HepG2 (cell line): Measurements from ENCODE around the gene FNDC3B. TPM values are rescaled to one million over a fixed set of nuclear protein-coding genes. Genes with fewer than 3 reads are reported as not detected.

ENCODE experiments used
- ATF5 ChIP-seq: sonication (generic); formaldehyde crosslinking; IDR thresholded peaks from 2 replicates; pipeline ENCODE4 v1.4.0; 2020; ENCODE audit warnings: mild to moderate bottlenecking, low read depth, missing genetic modification reagents
- ATM ChIP-seq: fragments of 450-650 bp; IDR thresholded peaks from 2 replicates; pipeline ENCODE4 v1.7.1; 2017; ENCODE audit warnings: mild to moderate bottlenecking, borderline replicate concordance
- BORCS8-MEF2B ChIP-seq: sonication (generic); formaldehyde crosslinking; IDR thresholded peaks from 2 replicates; pipeline ENCODE4 v1.8.0; 2022; ENCODE audit warnings: mild to moderate bottlenecking, missing genetic modification reagents
- ELF4 ChIP-seq: sonication (generic); formaldehyde crosslinking; IDR thresholded peaks from 2 replicates; pipeline ENCODE4 v1.5.0; 2020; ENCODE audit warnings: missing genetic modification reagents, mild to moderate bottlenecking, moderate library complexity, borderline replicate concordance
- ETV6 ChIP-seq: sonication (generic); formaldehyde crosslinking; conservative IDR thresholded peaks from 2 replicates; pipeline ENCODE4 v1.4.0; 2020; ENCODE audit warnings: missing genetic modification reagents
- FOXO1 ChIP-seq: sonication (generic); formaldehyde crosslinking; IDR thresholded peaks from 2 replicates; pipeline ENCODE4 v1.4.0; 2020; ENCODE audit warnings: missing genetic modification reagents
- GTF3A ChIP-seq: sonication (generic); formaldehyde crosslinking; conservative IDR thresholded peaks from 2 replicates; pipeline ENCODE4 v1.4.0; 2020; ENCODE audit warnings: mild to moderate bottlenecking, missing genetic modification reagents
- HDAC6 ChIP-seq: fragments of 200-600 bp; sonication (generic); IDR thresholded peaks from 2 replicates; pipeline ENCODE4 v1.7.0; 2017; ENCODE audit warnings: mild to moderate bottlenecking, antibody characterized with exemption, low read length, low read depth
- HHEX ChIP-seq: IDR thresholded peaks from 2 replicates; pipeline ENCODE4 v1.6.1; 2016; ENCODE audit warnings: control low read depth
- HNRNPK ChIP-seq: fragments of 200-400 bp; formaldehyde crosslinking; IDR thresholded peaks from 2 replicates; pipeline ENCODE4 v1.6.1; 2018; ENCODE audit warnings: low read length, low read depth, moderate library complexity, mild to moderate bottlenecking; ENCODE audit not compliant: poor library complexity, severe bottlenecking
- HOXA5 ChIP-seq: sonication (generic); formaldehyde crosslinking; IDR thresholded peaks from 2 replicates; pipeline ENCODE4 v1.4.0; 2020; ENCODE audit warnings: missing genetic modification reagents
- KDM4B ChIP-seq: sonication (generic); formaldehyde crosslinking; IDR thresholded peaks from 2 replicates; pipeline ENCODE4 v1.4.0; 2020; ENCODE audit warnings: missing genetic modification reagents
- MIXL1 ChIP-seq: IDR thresholded peaks from 2 replicates; pipeline ENCODE4 v1.6.1; 2016
- NFYB ChIP-seq: sonication (generic); formaldehyde crosslinking; IDR thresholded peaks from 2 replicates; pipeline ENCODE4 v1.4.0; 2020; ENCODE audit warnings: missing genetic modification reagents
- RFX5 ChIP-seq: IDR thresholded peaks from 2 replicates; pipeline ENCODE4 v1.6.1; 2011; ENCODE audit warnings: low read depth, low read length, improper control_type of control experiment
- STAT6 ChIP-seq: sonication (generic); formaldehyde crosslinking; IDR thresholded peaks from 2 replicates; pipeline ENCODE4 v1.4.0; 2020; ENCODE audit warnings: missing genetic modification reagents, mild to moderate bottlenecking, borderline replicate concordance
- ZFP36L1 ChIP-seq: sonication (generic); formaldehyde crosslinking; IDR thresholded peaks from 2 replicates; pipeline ENCODE4 v1.8.0; 2022; ENCODE audit warnings: mild to moderate bottlenecking, missing genetic modification reagents, moderate library complexity
- ZNF331 ChIP-seq: sonication (generic); formaldehyde crosslinking; IDR thresholded peaks from 2 replicates; pipeline ENCODE4 v1.4.0; 2020; ENCODE audit warnings: missing genetic modification reagents
- ZNF382 ChIP-seq: sonication (generic); formaldehyde crosslinking; IDR thresholded peaks from 2 replicates; pipeline ENCODE4 v1.5.0; 2020; ENCODE audit warnings: missing genetic modification reagents, mild to moderate bottlenecking, borderline replicate concordance
- ZNF441 ChIP-seq: sonication (generic); formaldehyde crosslinking; IDR thresholded peaks from 2 replicates; pipeline ENCODE4 v1.7.0; 2021; ENCODE audit warnings: missing genetic modification reagents, borderline replicate concordance
- ZNF460 ChIP-seq: sonication (generic); formaldehyde crosslinking; IDR thresholded peaks from 2 replicates; pipeline ENCODE4 v1.5.1; 2020; ENCODE audit warnings: missing genetic modification reagents, mild to moderate bottlenecking, borderline replicate concordance
- ZNF678 ChIP-seq: sonication (generic); formaldehyde crosslinking; IDR thresholded peaks from 2 replicates; pipeline ENCODE4 v1.4.0; 2020; ENCODE audit warnings: mild to moderate bottlenecking, missing genetic modification reagents
- ZNF687 ChIP-seq: sonication (generic); formaldehyde crosslinking; IDR thresholded peaks from 2 replicates; pipeline ENCODE4 v1.5.1; 2020; ENCODE audit warnings: mild to moderate bottlenecking, missing genetic modification reagents, moderate library complexity
- ZNF766 ChIP-seq: sonication (generic); formaldehyde crosslinking; IDR thresholded peaks from 2 replicates; pipeline ENCODE4 v1.5.0; 2020; ENCODE audit warnings: missing genetic modification reagents, borderline replicate concordance
- polyA plus RNA-seq, 8 experiments: library from polyadenylated mRNA; depleted of rRNA in 3 of 8; stranded (reverse) in 7 of 8; unstranded in 1 of 8; fragments of >200 nt; fragmentation: Illumina TruSeq in 4 of 8; extraction: Trizol in 4 of 8; gene quantifications; 2 replicates each; pipeline versions ENCODE4 v1.2.1 to v1.2.3, GENCODE V29; 2011 to 2016; ENCODE audit warnings: low read depth in 4 of 8, missing spikeins in 1 of 8, mixed read lengths in 1 of 8; ENCODE audit not compliant: insufficient read depth in 1 of 8
- total RNA-seq, 5 experiments: library from RNA; depleted of rRNA; stranded (reverse); fragments of >200 nt; fragmentation: Illumina TruSeq; extraction: Trizol; gene quantifications; 2 replicates each; pipeline ENCODE4 v1.2.3, GENCODE V29; 2016; ENCODE audit warnings: low read depth in 1 of 5

Gene FNDC3B
- total and polyA plus RNA-seq, 2 of the 13 experiments (the other 11 are each of a cell fraction or from before 2014, with no cell fraction given): 74.8 to 103 TPM

- TF ChIP-seq ELF4 (CRISPR knock-in tag) (no peak), GTF3A (no peak), MIXL1 (no peak), ZFP36L1 (CRISPR knock-in tag) (no peak), HDAC6 (no peak), STAT6 (CRISPR knock-in tag) (no peak), ZNF678 (CRISPR knock-in tag) (no peak), ETV6 (CRISPR knock-in tag) (no peak), ZNF766 (no peak), ZNF460 (CRISPR knock-in tag) (no peak), HHEX (CRISPR knock-in tag) (no peak), ATF5 (CRISPR knock-in tag) (0 out of 2 replicates have a peak, but pooled peaks have one; percentile 51), ZNF687 (peak; percentile 32; the same call in 1 of the 2 replicates), HNRNPK (no peak), ZNF382 (CRISPR knock-in tag) (no peak), ATM (no peak), ZNF441 (0 out of 2 replicates have a peak, but pooled peaks have one; percentile 64), KDM4B (CRISPR knock-in tag) (no peak), HOXA5 (CRISPR knock-in tag) (no peak), FOXO1 (0 out of 2 replicates have a peak, but pooled peaks have one; percentile 29), ZNF331 (CRISPR knock-in tag) (no peak), BORCS8-MEF2B (CRISPR knock-in tag) (peak; percentile 67; the same call in 1 of the 2 replicates), NFYB (CRISPR knock-in tag) (no peak), RFX5 (no peak)
These were observed 410.2 kb downstream of the FNDC3B start (continued) for GRCh38 chr3:172449466-172450149.
